Esophagus mucosa (tissue), 1 donor: ENCODE results near the gene TAF11L9. TPM values are rescaled to one million over a fixed set of nuclear protein-coding genes. Genes with fewer than 3 reads are reported as not detected.
"Not testable (repeated sequence)": the region's sequence is repeated elsewhere in the genome, so short reads cannot be mapped to it uniquely, and the experiment has no call there.

Experiments
- ATAC-seq: fragments of 200-7000 bp; cut with Tn5 transposase; one replicate; pipeline ENCODE4 v1.9.1; 2020
- total RNA-seq: library from RNA; stranded (reverse); gene quantifications from one replicate; pipeline ENCODE4 v1.2.4, GENCODE V29; 2023
- donor health status: DM: yes; HTN: yes; CAD: no.

The TAF11L9 gene
- total RNA-seq: not detected

DNA sequence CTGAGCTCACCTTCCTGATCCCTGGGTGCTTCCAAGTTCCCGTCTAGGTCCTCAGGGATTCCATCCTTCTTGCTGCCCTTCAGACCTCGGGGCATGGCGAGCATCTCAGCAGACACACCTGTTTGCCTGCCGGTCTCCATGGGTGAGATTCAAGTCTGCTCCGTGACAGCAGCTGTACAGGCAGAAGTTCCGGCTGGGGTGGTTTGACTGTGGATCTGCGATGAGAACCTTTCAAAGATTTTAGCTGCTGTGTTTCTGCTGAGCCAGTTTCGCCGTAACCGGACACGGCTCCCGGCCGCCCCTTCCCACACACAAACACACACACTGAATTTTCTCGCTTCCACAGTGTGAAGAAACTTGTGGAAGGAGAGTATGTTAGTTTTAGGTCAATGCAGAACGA, at the start of gene TAF11L9:
Gene TAF11L9, minus strand, starts transcription at position 140 of the 400 bp plus-strand sequence.
- ATAC-seq: not testable (repeated sequence)

- ATAC-seq: no peak
Observed at GRCh38 chr5:17634160-17634559, 40.0 kb upstream of the TAF11L9 start, which contains the start of gene TAF11L14. TAF11L14 (plus strand) TSS chr5:17634460.

DNA sequence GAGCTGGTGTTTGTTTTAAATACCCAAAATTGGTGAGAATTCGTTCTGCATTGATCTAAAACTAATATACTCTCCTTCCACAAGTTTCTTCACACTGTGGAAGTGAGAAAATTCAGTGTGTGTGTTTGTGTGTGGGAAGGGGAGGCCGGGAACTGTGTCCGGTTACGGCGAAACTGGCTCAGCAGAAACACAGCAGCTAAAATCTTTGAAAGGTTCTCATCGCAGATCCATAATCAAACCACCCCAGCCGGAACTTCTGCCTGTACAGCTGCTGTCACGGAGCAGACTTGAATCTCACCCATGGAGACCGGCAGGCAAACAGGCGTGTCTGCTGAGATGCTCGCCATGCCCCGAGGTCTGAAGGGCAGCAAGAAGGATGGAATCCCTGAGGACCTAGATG, 37.6 kb upstream of the TAF11L9 start, which contains the start of gene TAF11L13:
Gene TAF11L13, plus strand, starts transcription at position 301 of the 400 bp plus-strand sequence.
- ATAC-seq: not testable (repeated sequence)

- no peak for ATAC-seq
Observed at GRCh38 chr5:17625686-17626085, 31.5 kb upstream of the TAF11L9 start.

- ATAC-seq: no peak
Observed at GRCh38 chr5:17620627-17621026, 26.4 kb upstream of the TAF11L9 start.

GRCh38 chr5:17619354-17619753, 25.2 kb upstream of the TAF11L9 start:
- no peak for ATAC-seq

GRCh38 chr5:17614872-17615605, 20.8 kb upstream of the TAF11L9 start:
- no peak for ATAC-seq

DNA sequence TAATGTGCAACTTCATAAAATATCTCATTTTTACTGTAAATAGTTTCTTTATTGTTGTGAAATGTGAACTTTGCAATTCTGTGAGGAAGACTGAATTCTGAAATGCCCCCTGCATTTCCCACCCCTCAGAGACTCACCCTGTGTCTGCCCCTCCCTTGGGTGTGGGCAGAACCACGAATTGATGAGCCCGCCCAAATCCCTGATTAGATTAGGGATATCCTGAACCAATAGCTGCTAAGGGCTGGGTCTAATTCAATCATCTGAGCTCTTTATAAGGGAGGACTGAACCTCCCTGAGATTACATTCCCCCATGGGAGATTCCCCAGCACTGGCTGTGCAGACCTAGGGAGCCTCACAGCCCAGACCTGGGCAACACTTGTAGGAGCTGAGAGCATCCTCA, 15.9 kb upstream of the TAF11L9 start, which contains the start of gene TAF11L12:
Gene TAF11L12, plus strand, starts transcription at position 301 of the 400 bp plus-strand sequence.
- ATAC-seq: not testable (repeated sequence)

GRCh38 chr5:17607461-17607860, 13.3 kb upstream of the TAF11L9 start:
- not testable (repeated sequence) for ATAC-seq

DNA sequence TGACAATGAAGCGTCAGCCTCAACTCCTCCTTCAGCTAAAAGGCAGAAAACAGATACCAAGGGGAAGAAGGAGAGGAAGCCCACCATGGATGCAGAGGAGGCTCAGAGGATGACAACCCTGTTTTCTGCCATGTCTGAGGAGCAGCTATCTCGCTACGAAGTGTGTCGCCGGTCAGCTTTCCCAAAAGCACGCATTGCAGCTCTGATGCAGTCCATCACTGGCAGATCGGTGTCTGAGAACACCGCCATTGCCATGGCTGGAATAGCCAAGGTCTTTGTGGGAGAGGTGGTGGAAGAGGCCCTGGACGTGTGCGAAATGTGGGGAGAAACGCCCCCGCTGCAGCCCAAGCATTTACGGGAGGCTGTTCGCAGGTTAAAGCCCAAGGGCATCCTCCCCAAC, 10.8 kb upstream of the TAF11L9 start:
- ATAC-seq: no peak

DNA sequence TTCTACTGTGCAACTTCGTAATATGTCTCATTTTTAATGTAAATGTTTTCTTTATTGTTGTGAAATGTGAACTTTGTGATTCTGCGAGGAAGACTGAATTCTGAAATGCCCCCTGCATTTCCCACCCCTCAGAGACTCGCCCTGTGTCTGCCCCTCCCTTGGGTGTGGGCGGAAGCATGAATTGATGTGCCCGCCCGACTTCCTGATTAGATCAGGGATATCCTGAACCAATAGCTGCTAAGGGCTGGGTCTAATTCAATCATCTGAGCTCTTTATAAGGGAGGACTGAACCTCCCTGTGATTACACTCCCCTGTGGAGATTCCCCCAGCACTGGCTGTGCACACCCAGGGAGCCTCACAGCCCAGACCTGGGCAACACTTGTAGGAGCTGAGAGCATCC, 9.7 kb upstream of the TAF11L9 start, which contains the start of gene TAF11L11:
Gene TAF11L11, plus strand, starts transcription at position 304 of the 400 bp plus-strand sequence.
- ATAC-seq: not testable (repeated sequence)

GRCh38 chr5:17597728-17598127, 3.5 kb upstream of the TAF11L9 start, which contains the start of gene TAF11L10:
TAF11L10 (minus strand) TSS chr5:17597828.
- not testable (repeated sequence) for ATAC-seq

- not testable (repeated sequence) for ATAC-seq
Observed at GRCh38 chr5:17590860-17591259, 3.3 kb downstream of the TAF11L9 start, which contains the start of gene TAF11L8. TAF11L8 (minus strand) TSS chr5:17590960.

DNA sequence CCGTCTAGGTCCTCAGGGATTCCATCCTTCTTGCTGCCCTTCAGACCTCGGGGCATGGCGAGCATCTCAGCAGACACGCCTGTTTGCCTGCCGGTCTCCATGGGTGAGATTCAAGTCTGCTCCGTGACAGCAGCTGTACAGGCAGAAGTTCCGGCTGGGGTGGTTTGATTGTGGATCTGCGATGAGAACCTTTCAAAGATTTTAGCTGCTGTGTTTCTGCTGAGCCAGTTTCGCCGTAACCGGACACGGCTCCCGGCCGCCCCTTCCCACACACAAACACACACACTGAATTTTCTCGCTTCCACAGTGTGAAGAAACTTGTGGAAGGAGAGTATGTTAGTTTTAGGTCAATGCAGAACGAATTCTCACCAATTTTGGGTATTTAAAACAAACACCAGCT, 8.5 kb downstream of the TAF11L9 start, which contains the start of gene TAF11L7:
Gene TAF11L7, minus strand, starts transcription at position 101 of the 400 bp plus-strand sequence.
- not testable (repeated sequence) for ATAC-seq

Other genes with a start within 250 kb of the TAF11L9 start
- gene TAF11L2, start 96.2 kb downstream of the TAF11L9 start, total RNA-seq: not detected
- gene TAF11L3, start 76.0 kb downstream of the TAF11L9 start, total RNA-seq: not detected
- not detected for gene TAF11L4, start 72.6 kb downstream of the TAF11L9 start, total RNA-seq
- not detected for gene TAF11L5, start 69.2 kb downstream of the TAF11L9 start, total RNA-seq
- not detected for gene TAF11L6, start 65.7 kb downstream of the TAF11L9 start, total RNA-seq
- gene TAF11L7, start 8.6 kb downstream of the TAF11L9 start, total RNA-seq: not detected
- not detected for gene TAF11L8, start 3.4 kb downstream of the TAF11L9 start, total RNA-seq
- gene TAF11L10, start 3.4 kb upstream of the TAF11L9 start, total RNA-seq: not detected
- gene TAF11L11, start 9.8 kb upstream of the TAF11L9 start, total RNA-seq: not detected
- gene TAF11L12, start 16.0 kb upstream of the TAF11L9 start, total RNA-seq: not detected
- not detected for gene TAF11L13, start 37.7 kb upstream of the TAF11L9 start, total RNA-seq
- gene TAF11L14, start 40.1 kb upstream of the TAF11L9 start, total RNA-seq: not detected